ENCODE data around the gene ELP5. TPM values are rescaled to one million over a fixed set of nuclear protein-coding genes. Genes with fewer than 3 reads are reported as not detected.

Gene ELP5
- total RNA-seq, 6 experiments from 2014 or later = 28.7 to 36.1 (median 34.0) TPM

DNA sequence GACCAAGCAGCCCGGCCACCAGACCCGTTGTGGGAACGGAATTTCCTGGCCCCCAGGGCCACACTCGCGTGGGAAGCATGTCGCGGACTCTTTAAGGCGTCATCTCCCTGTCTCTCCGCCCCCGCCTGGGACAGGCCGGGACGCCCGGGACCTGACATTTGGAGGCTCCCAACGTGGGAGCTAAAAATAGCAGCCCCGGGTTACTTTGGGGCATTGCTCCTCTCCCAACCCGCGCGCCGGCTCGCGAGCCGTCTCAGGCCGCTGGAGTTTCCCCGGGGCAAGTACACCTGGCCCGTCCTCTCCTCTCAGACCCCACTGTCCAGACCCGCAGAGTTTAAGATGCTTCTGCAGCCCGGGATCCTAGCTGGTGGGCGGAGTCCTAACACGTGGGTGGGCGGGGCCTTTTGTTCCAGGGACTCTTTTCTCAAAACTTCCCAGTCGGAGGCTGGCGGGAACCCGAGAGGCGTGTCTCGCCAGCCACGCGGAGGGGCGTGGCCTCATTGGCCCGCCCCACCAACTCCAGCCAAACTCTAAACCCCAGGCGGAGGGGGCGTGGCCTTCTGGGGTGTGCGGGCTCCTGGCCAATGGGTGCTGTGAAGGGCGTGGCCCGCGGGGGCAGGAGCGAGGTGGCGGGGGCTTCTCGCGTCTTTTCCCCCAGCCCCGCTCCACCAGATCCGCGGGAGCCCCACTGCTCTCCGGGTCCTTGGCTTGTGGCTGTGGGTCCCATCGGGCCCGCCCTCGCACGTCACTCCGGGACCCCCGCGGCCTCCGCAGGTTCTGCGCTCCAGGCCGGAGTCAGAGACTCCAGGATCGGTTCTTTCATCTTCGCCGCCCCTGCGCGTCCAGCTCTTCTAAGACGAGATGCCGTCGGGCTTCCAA is 29.3 kb downstream of the ELP5 start, which contains the start of gene SLC2A4:
Gene SLC2A4, plus strand, starts transcription at position 645 of the 879 bp plus-strand sequence. Its CDS starts 217 bp downstream, at position 862.
- peaks cover 25% of the 10 kb centered on the region for H3K27me3 Mint-ChIP-seq (ENCODE audit: insufficient read depth)
- H3K4me1 Mint-ChIP-seq (ENCODE audit: low read depth) = no peaks in the 10 kb centered on the region; the same call in 1 of the 2 replicates
- peak within 1 kb of the TSS; percentile 90 for H3K4me3 Mint-ChIP-seq
- no peaks in the 10 kb centered on the region for H3K36me3 Mint-ChIP-seq (ENCODE audit: low read depth)
- DNase-seq = peak; percentile 90
- H3K27ac Mint-ChIP-seq = peak within 1 kb of the TSS; percentile 86
- no peaks in the 10 kb centered on the region for H3K9me3 Mint-ChIP-seq
- TF ChIP-seq CTCF (IDR thresholded peaks at IDR 0.05) = no peak

DNA sequence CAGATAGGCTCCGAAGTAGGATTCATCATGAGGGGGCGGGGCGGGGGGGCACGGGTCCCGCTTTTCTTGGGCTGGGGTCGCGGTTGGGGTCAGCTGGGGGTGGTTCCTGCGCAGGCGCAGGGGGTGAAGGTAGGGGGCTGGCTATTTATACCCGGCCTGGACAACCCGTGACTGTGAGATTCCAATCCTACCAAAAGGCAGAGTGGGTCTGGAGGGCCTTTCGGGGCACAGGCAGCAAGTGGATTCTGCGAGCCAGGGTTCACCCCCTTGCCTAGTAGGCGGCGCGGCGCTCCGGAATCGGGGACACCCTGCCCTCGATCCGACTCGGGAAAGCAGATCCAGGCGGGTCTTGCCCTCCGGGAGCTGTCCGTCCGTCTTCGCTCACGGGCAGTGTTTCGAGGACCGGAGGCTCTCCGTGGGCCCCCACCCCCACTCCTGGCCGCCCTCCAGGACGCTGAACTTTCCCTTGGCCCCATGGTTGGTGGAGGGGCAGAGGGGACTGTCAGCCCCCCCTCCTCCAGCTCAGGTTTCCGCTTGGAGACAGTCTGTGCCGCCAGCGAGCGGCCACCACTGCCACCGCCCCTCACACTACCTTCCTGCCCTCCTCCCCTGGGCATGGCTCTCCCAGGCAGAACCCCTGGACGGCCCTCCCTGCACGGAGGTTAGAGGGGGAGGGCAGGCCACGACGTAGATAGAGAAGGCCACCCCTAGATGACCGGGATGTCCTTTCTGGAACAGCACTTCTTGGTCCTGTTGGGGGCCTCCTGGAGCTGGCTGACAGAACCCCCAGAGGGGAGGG is 30.1 kb downstream of the ELP5 start:
- peaks cover 27% of the 10 kb centered on the region for H3K27me3 Mint-ChIP-seq (ENCODE audit: insufficient read depth)
- no peak for TF ChIP-seq CTCF (IDR thresholded peaks at IDR 0.05)
- no peak overlapping the region for H3K27ac Mint-ChIP-seq
- peak overlapping the region; percentile 90 for H3K4me3 Mint-ChIP-seq
- no peaks in the 10 kb centered on the region; the same call in 1 of the 2 replicates for H3K4me1 Mint-ChIP-seq (ENCODE audit: low read depth)
- H3K9me3 Mint-ChIP-seq = no peaks in the 10 kb centered on the region
- no peaks in the 10 kb centered on the region for H3K36me3 Mint-ChIP-seq (ENCODE audit: low read depth)
- DNase-seq = no peak

DNA sequence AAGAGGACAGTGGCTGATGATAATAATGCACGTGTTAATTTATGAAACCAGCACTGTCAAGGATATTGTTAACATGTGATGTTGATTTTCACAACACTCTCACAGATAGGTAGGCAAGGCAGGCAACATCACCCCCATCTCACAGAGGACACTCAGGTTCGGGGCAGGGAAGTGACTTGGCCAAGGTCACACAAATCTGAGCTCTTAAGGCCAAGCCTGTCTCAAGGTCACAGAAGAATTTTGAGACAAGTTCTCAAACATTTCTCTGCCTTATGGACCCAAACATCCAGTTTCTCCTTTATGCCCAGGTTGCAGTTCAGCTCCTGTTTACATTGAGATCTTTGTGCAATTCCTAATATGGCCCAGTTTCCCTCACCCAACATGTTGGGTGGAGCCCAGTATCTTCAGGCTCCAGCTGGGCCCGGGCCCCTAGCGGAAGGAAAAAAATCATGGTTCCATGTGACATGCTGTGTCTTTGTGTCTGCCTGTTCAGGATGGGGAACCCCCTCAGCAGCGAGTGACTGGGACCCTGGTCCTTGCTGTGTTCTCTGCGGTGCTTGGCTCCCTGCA is 30.8 kb downstream of the ELP5 start:
- peaks cover 34% of the 10 kb centered on the region for H3K27me3 Mint-ChIP-seq (ENCODE audit: insufficient read depth)

GRCh38 chr17:7283471-7284216 is 31.6 kb downstream of the ELP5 start:
- TF ChIP-seq CTCF (IDR thresholded peaks at IDR 0.05) = no peak
- H3K27me3 Mint-ChIP-seq (ENCODE audit: insufficient read depth) = peaks cover 41% of the 10 kb centered on the region
- H3K27ac Mint-ChIP-seq = no peak overlapping the region
- no peak overlapping the region for H3K4me3 Mint-ChIP-seq
- H3K4me1 Mint-ChIP-seq (ENCODE audit: low read depth) = no peaks in the 10 kb centered on the region; the same call in 1 of the 2 replicates
- DNase-seq = no peak
- no peaks in the 10 kb centered on the region for H3K36me3 Mint-ChIP-seq (ENCODE audit: low read depth)
- H3K9me3 Mint-ChIP-seq = no peaks in the 10 kb centered on the region

More for the DNA sequence above, 30.8 kb downstream of the ELP5 start:
- Mint-ChIP-seq H3K36me3 (ENCODE audit: low read depth) (no peaks in the 10 kb centered on the region), H3K9me3 (no peaks in the 10 kb centered on the region), H3K27ac (no peak overlapping the region), H3K4me3 (no peak overlapping the region; the same call in 1 of the 2 replicates), H3K4me1 (ENCODE audit: low read depth) (no peaks in the 10 kb centered on the region; the same call in 1 of the 2 replicates)
- no peak for DNase-seq
- TF ChIP-seq CTCF (IDR thresholded peaks at IDR 0.05) = no peak

- H3K9me3 Mint-ChIP-seq = no peaks in the 10 kb centered on the region
- H3K27me3 Mint-ChIP-seq (ENCODE audit: insufficient read depth) = peaks cover 47% of the 10 kb centered on the region
- H3K36me3 Mint-ChIP-seq (ENCODE audit: low read depth) = no peaks in the 10 kb centered on the region
- no peak overlapping the region for H3K27ac Mint-ChIP-seq
- TF ChIP-seq CTCF (IDR thresholded peaks at IDR 0.05) = no peak
- DNase-seq = no peak
- no peaks in the 10 kb centered on the region; the same call in 1 of the 2 replicates for H3K4me1 Mint-ChIP-seq (ENCODE audit: low read depth)
- no peak overlapping the region for H3K4me3 Mint-ChIP-seq
These were observed 32.9 kb downstream of the ELP5 start for GRCh38 chr17:7284911-7285310.

All from HFFc6 (cell line).